Progenitor cell of endocrine pancreas (in vitro differentiated cells): Measurements from ENCODE around the gene MUC21. TPM values are rescaled to one million over a fixed set of nuclear protein-coding genes. Genes with fewer than 3 reads are reported as not detected.
"Not testable (repeated sequence)": the region's sequence is repeated elsewhere in the genome, so short reads cannot be mapped to it uniquely, and the experiment has no call there.

Source experiments
- DNase-seq: peaks from one replicate; pipeline ENCODE4 v3.0.0; 2021; ENCODE audit warnings: low spot score; ENCODE audit not compliant: unreplicated experiment
- H3K27ac Mint-ChIP-seq: 2 replicates; pipeline ENCODE4 v1.8.0; 2021; ENCODE audit warnings: mild to moderate bottlenecking, moderate library complexity, mixed read lengths
- H3K27me3 Mint-ChIP-seq: 2 replicates; pipeline ENCODE4 v1.8.0; 2021; ENCODE audit warnings: mixed read lengths
- H3K36me3 Mint-ChIP-seq: 2 replicates; pipeline ENCODE4 v1.8.0; 2022; ENCODE audit warnings: mixed read lengths; ENCODE audit not compliant: insufficient read depth
- H3K4me1 Mint-ChIP-seq: 2 replicates; pipeline ENCODE4 v1.8.0; 2021; ENCODE audit warnings: low read depth, mixed read lengths
- H3K4me3 Mint-ChIP-seq: 2 replicates; pipeline ENCODE4 v1.8.0; 2021; ENCODE audit warnings: low read depth, mild to moderate bottlenecking, moderate library complexity, mixed read lengths
- H3K9me3 Mint-ChIP-seq: 2 replicates; pipeline ENCODE4 v1.8.0; 2021; ENCODE audit warnings: low read depth, mixed read lengths
- CTCF ChIP-seq: fragments of 200-600 bp; sonication (generic); IDR thresholded peaks from one replicate; pipeline ENCODE4 v1.5.0; 2021; ENCODE audit warnings: antibody characterized with exemption, mild to moderate bottlenecking; ENCODE audit not compliant: unreplicated experiment
- total RNA-seq: library from RNA; stranded (reverse); gene quantifications from 2 replicates; pipeline ENCODE4 v1.2.1, GENCODE V29; 2021

MUC21 gene
- total RNA-seq, 1 donor from 2014 or later: not detected

GRCh38 chr6:30966154-30966553 lies 17.4 kb upstream of the MUC21 start:
- H3K36me3 Mint-ChIP-seq: no peaks in the 10 kb centered on the region
- no peaks in the 10 kb centered on the region for H3K4me1 Mint-ChIP-seq
- no peak overlapping the region for H3K27ac Mint-ChIP-seq
- no peak for TF ChIP-seq CTCF
- no peak overlapping the region for H3K4me3 Mint-ChIP-seq
- no peaks in the 10 kb centered on the region for H3K9me3 Mint-ChIP-seq
- peaks cover 29% of the 10 kb centered on the region for H3K27me3 Mint-ChIP-seq
- no peak for DNase-seq

- not testable (repeated sequence) for H3K27ac Mint-ChIP-seq, H3K9me3 Mint-ChIP-seq, H3K4me3 Mint-ChIP-seq, DNase-seq, H3K4me1 Mint-ChIP-seq, H3K36me3 Mint-ChIP-seq
- peaks cover 30% of the 10 kb centered on the region for H3K27me3 Mint-ChIP-seq
Measured at GRCh38 chr6:30969171-30969570, 14.3 kb upstream of the MUC21 start.

GRCh38 chr6:30970946-30971345 lies 12.6 kb upstream of the MUC21 start:
- no peak overlapping the region for H3K27ac Mint-ChIP-seq
- no peak overlapping the region for H3K4me3 Mint-ChIP-seq
- no peaks in the 10 kb centered on the region for H3K9me3 Mint-ChIP-seq
- H3K4me1 Mint-ChIP-seq: no peaks in the 10 kb centered on the region
- DNase-seq: no peak
- no peaks in the 10 kb centered on the region for H3K36me3 Mint-ChIP-seq
- peaks cover 15% of the 10 kb centered on the region for H3K27me3 Mint-ChIP-seq
- no peak for TF ChIP-seq CTCF

- Mint-ChIP-seq H3K4me3 (no peak overlapping the region), H3K9me3 (no peaks in the 10 kb centered on the region), H3K27ac (no peak overlapping the region), H3K4me1 (no peaks in the 10 kb centered on the region), H3K36me3 (no peaks in the 10 kb centered on the region), H3K27me3 (peaks cover 11% of the 10 kb centered on the region)
- TF ChIP-seq CTCF: no peak
- DNase-seq: no peak
Measured at GRCh38 chr6:30972816-30973215, 10.7 kb upstream of the MUC21 start.

GRCh38 chr6:30974490-30975252 lies 8.8 kb upstream of the MUC21 start:
- H3K4me3 Mint-ChIP-seq: no peak overlapping the region
- no peak for TF ChIP-seq CTCF
- peaks cover 13% of the 10 kb centered on the region for H3K27me3 Mint-ChIP-seq
- no peaks in the 10 kb centered on the region for H3K4me1 Mint-ChIP-seq
- no peaks in the 10 kb centered on the region for H3K9me3 Mint-ChIP-seq
- no peak for DNase-seq
- H3K36me3 Mint-ChIP-seq: no peaks in the 10 kb centered on the region
- no peak overlapping the region for H3K27ac Mint-ChIP-seq

GRCh38 chr6:30979141-30979540 lies 4.4 kb upstream of the MUC21 start:
- no peak overlapping the region for H3K4me3 Mint-ChIP-seq

More at GRCh38 chr6:30979141-30979540, 4.4 kb upstream of the MUC21 start:
- no peak for TF ChIP-seq CTCF
- DNase-seq: no peak
- Mint-ChIP-seq H3K9me3 (no peaks in the 10 kb centered on the region), H3K4me1 (peaks cover 10% of the 10 kb centered on the region), H3K27me3 (peaks cover 8% of the 10 kb centered on the region), H3K36me3 (no peaks in the 10 kb centered on the region), H3K27ac (no peak overlapping the region)
